ENCODE data around the gene GARRE1.
"Not testable (repeated sequence)": the region's sequence is repeated elsewhere in the genome, so short reads cannot be mapped to it uniquely, and the experiment has no call there.

The GARRE1 gene

DNA sequence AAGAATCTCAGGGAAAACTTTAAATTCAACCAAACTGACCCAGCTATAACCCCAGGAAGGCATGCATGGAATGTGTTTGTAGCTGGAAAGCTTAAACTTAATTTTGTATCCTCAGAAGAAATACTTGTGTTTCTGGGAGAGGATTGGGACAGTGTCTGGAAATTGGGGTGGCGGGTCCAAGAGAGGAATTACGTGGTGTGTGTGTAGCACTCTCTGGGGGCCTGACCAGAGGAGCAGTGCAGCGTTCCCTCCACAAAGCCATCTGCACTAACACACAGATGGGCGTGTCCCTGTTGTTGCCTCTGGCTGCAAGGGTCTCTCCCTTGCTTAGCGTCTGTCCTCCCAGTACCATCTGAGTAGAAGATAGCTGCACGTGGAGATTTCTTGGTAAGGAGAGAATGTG lies 6.4 kb downstream of the GARRE1 start:
- DNase-seq, result no peak

- DNase-seq, result no peak
These were observed 7.2 kb downstream of the GARRE1 start for GRCh38 chr19:34261334-34262109.

- DNase-seq, result no peak
These were observed 9.4 kb downstream of the GARRE1 start for GRCh38 chr19:34263745-34264237.

DNA sequence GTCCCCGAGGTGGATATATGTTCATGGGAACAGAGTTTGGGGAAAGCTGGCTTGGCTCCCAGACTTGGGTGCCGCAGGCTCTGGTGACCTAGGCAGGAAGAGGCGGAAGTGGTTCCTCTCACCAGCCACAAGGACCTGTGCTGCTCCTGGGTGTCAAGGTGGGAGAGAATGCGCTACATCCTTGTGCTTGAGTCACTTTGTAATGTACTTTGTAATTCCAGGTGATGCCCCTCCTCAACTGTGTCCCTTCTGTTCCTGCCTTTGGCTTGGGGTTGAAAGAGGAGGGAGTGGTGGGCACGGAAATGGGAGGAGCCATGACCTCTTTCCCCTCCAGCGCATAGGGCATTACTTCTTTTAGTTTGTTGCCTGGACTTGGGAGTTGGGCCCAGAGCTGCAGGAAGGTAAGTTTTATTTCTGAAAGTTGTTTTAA lies 10.9 kb downstream of the GARRE1 start:
- DNase-seq, result no peak

GRCh38 chr19:34269081-34269480 lies 14.7 kb downstream of the GARRE1 start:
- peak in 1 of 5 experiments; percentile 45 for DNase-seq

GRCh38 chr19:34269489-34269888 lies 15.1 kb downstream of the GARRE1 start:
- peak in 1 of 5 experiments; percentile 34 for DNase-seq

- peak; percentile 20 to 96 (median 74) for DNase-seq
These were observed 15.7 kb downstream of the GARRE1 start for GRCh38 chr19:34269968-34270621.

GRCh38 chr19:34273121-34273520 lies 18.8 kb downstream of the GARRE1 start:
- no peak for DNase-seq

DNA sequence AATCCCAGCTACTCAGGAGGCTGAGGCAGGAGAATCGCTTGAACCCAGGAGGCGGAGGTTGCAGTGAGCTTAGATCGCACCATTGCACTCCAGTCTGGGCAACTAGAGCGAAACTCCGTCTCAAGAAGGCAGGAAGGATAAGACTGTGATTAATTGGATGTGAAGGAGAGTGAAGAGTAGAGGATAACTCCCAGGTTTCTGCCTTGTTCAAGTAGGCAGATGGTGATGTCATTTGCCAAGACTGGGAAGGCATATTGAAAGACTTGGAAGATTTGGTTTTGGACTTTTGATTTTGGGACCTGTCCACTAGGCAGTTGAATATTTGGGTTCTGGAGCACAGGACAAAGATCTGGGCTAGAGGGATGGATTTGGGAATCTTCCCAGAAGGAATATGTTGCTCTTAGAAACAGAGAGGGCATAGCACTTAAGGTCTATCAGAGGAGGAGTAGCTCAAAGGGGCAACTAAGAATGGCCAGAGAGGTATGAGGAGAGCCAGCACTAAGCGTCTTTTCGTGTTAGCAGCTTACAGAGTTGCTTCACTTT lies 20.0 kb downstream of the GARRE1 start:
- no peak for DNase-seq

DNA sequence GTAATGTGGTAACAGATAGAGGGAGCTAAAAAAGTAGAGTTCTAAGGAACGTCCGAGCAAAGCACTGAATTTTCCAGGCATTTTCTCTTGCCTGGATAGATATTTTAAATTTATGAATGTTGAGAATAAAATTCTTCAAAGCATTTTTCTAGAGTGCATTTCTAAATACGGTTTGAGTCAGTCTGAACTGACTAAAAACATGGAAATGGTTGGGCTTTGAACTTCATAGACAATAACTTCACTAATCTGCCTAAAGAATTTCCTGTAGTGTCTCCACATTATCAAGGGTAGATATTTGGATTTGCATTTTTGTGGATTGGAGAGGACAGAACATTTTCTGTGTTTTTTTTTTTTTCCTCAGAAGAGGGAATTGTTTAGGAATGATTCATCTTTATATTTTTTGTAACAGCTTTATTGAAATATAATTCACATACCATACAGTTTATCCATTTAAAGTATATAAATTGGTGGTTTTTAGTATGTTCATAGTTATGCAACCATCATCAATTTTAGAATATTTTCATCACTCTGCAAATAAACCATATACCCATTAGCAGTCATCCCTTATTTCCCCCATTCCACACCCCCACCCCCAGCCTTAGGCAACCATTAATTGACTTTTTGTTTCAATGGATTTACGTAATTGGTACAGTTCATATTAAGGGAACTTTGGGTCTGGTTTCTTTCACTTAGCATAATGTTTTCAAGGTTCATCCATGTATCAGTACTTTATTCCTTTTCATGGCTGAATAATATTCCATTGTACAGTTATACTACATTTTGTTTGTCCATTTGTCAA lies 20.7 kb downstream of the GARRE1 start:
- no peak for DNase-seq

DNA sequence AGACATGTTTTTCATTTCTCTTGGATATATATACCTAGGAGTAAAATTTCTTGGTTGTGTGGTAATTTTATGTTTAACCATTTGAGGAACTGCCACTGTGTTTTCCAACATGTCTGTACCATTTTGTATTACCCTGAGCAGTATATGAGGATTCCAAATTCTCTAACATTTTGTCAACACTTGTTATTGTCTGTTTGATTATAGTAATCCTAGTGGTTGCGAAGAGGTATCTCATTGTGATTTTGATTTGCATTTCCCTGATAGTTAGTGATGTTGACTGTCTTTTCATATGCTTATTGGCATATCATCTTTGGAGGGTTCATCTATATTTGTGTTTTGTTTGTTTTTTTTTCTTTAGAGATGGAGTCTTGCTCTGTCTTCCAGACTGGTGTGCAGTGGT lies 21.4 kb downstream of the GARRE1 start:
- DNase-seq, result no peak

DNA sequence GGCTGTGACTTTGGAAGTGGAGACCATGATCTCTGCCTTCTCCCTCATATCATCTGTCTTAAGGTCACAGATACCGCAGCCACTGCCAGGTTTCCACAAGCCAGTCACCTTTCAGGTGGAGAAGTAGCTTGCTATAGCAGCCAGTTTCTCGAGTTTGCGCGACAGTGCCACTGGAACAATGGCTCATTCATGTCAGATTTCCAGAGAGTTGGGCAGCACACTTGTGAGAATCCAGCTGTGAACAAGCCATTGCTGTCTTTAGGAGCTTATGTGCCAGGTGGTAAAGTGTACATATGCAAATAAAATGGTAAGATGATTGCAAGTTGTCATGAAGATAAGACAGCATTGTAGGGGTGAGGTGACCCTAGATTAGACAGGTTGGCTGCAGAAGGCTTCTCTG lies 22.3 kb downstream of the GARRE1 start:
- no peak for DNase-seq

DNA sequence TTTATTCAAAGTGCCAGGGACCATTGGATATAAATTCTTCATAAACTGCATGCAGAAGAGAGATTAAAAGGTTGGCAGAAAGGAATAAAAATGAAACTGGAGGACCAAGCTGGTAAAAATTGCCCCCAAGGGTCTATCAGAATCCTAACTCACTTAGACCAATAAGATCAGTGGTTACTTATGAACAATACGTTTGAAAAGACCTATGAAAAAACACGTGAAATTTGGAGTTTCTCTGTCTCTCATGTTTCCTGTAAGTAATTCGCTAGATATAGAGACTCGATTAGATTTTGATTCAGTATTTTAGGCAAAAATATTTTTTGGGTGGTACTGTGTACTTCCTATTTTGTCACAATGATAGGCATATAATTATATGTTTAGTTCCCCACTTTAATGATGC lies 22.9 kb downstream of the GARRE1 start:
- no peak for DNase-seq

DNA sequence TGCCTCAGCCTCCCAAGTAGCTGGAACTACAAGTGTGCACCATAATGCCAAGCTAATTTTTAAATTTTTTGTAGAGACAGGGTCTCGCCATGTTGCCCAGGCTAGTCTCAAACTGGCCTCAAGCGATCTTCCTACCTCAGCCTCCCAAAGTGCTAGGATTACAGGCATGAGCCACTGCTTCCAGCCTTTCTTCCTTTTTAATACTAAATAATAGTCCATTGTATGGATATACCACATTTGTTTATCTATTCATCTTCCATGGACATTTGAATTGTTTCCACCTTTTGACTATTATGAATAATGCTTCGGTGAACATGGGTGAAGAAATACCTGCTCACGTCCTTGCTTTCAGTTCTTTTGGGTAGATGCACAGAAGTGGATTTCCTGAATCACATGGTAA lies 24.4 kb downstream of the GARRE1 start:
- no peak for DNase-seq

DNA sequence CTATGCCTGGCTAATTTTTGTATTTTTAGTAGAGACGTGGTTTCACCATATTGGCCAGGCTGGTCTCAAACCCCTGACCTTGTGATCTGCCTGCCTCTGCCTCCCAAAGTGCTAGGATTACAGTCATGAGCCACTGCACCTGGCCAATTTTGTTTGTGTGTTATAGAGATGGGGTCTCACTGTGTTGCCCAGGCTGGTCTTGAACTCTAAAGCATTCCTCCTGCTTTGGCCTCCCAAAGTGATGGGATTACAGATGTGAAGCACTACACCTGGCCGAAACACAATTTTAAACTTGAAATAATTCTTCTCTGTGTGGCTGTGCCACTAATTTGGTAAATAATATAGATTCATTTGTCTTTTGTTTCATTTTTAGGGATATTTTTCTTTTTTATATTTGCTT lies 27.1 kb downstream of the GARRE1 start:
- not testable (repeated sequence) for DNase-seq

GRCh38 chr19:34282611-34283519 lies 28.5 kb downstream of the GARRE1 start:
- DNase-seq, result no peak

GRCh38 chr19:34284505-34284904 lies 30.2 kb downstream of the GARRE1 start:
- DNase-seq, result no peak

GRCh38 chr19:34287662-34288140 lies 33.3 kb downstream of the GARRE1 start:
- DNase-seq, result no peak

DNA sequence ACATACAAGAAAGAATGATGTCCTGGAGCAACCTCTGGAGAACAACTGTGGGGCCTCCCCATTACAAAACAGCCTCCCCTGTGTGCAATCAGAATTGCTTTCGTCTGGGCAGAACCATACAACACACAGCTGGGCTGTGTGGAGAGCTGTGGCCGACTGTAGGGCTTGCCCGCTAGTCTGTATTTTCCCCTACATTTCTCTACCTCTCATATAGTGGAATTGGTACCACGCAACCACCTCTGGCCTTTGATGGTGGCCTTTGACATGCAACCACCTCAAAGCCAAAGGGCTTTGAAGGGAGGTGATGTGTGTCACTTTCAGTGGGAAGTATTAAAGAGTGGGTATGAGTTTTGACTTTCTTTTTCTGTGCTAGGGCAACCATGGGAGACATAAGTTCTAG lies 34.0 kb downstream of the GARRE1 start:
- no peak for DNase-seq

DNA sequence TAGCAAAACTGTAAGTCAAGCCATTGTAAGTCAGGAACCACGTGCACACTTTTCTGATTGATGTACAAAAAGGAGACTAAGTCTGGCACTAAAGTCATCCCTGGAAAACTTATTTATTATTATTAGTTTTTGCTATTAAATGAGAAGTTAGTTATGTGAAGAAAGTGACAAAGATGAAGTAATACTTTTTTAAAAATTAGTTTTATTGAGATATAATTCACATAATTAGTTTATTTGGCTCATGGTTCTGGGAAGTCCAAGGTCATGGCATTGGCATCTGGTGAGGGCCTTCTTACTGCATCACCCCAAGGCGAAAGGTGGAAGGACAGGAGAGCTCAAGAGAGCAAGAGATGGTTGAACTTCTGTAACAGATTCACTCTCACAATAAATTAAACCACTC lies 36.9 kb downstream of the GARRE1 start:
- DNase-seq, result no peak

DNA sequence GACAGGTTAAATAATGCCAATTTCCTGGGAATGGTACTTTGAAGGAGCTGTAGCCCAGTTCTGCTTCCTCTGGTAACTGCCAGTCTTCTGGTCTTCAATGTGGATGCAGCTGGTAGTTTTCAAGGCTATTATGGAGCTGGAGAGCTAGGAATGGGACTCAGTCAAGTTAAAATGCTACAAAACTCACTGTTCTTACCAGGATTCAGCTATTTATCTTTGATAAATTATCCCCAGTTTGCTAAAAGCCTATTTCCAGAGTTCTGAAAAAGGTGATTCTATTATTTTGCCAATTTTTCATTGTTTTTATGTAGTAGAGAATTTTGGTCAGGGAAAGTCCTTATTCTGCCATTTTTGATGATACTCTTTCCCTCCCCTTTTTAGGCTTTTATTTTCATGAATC lies 40.7 kb downstream of the GARRE1 start:
- DNase-seq, result no peak
